ENCODE data around the gene FAM107B. TPM values are rescaled to one million over a fixed set of nuclear protein-coding genes. Genes with fewer than 3 reads are reported as not detected.

The FAM107B gene
- total and polyA plus RNA-seq, 2 of the 13 experiments (the other 11 are each of a cell fraction or from before 2014, with no cell fraction given), result 15.7 to 24.8 TPM

GRCh38 chr10:14570800-14571199 is 203.9 kb downstream of the FAM107B start:
- in situ Hi-C loops (cut with HindIII; ENCODE audit: extremely low pct_ligation_motif_present, low pct_unique_long_range_greater_than_20kb) (no loop called here), intact Hi-C loops (cut with micrococcal nuclease; ENCODE audit: unreplicated experiment) (no loop called here)
- FAIRE-seq (no peak), DNase-seq (ENCODE audit: low spot score) (no peak), ATAC-seq (no peak)
- Histone ChIP-seq H3K36me3 (replicated peaks in 1 of 2; ENCODE audit: control insufficient read depth in 1 of 2, insufficient read depth in 2 of 2, low read length in 2 of 2) (peaks cover 5 to 9% of the 10 kb centered on the region in 2 experiments; a peak in 4 of 5 replicates), H3K9me3 (ENCODE audit: low read length) (no peaks in the 10 kb centered on the region), H3K27me3 (ENCODE audit: control insufficient read depth in 1 of 2, insufficient read depth in 2 of 2, low read length in 2 of 2) (no peaks in the 10 kb centered on the region), H3K9ac (ENCODE audit: insufficient read depth, low read depth, low read length) (no peak overlapping the region), H3K27ac (ENCODE audit: extremely low read length, insufficient read depth, low read length) (no peak overlapping the region), H3K4me2 (ENCODE audit: low read depth, low read length) (no peak overlapping the region), H3K79me2 (ENCODE audit: insufficient read depth, low read length) (peaks cover 31% of the 10 kb centered on the region), H3K4me3 (replicated peaks in 1 of 3; ENCODE audit: insufficient read depth in 1 of 3, low read depth in 2 of 3, low read length in 3 of 3) (no peak overlapping the region), H3K4me1 (ENCODE audit: insufficient read depth, low read length) (peaks cover 64% of the 10 kb centered on the region), H4K20me1 (ENCODE audit: insufficient read depth, low read length) (peaks cover 4% of the 10 kb centered on the region; the same call in 1 of the 2 replicates), H2AFZ (ENCODE audit: low read length) (no peak overlapping the region)
- POLR2A ChIA-PET, result no interaction called here
- TF ChIP-seq ZNF329 (CRISPR knock-in tag; IDR thresholded peaks at IDR 0.05; ENCODE audit: low read depth), result no peak
- peak; percentile 59; the same call in 1 of the 2 replicates for TF ChIP-seq ZNF564 (CRISPR knock-in tag; IDR thresholded peaks at IDR 0.05)
- CTCF ChIA-PET (ENCODE audit: low intra/inter-chr PET ratio, low total read pairs), result no interaction called here
- no TSS peak for BruUV-seq (replicated peaks)
- WGBS (ENCODE audit: low lambda C conversion rate), result 100% methylated on average over 1 of the region's 1 CpG

GRCh38 chr10:14569274-14570060 is 205.2 kb downstream of the FAM107B start:
- BruUV-seq (replicated peaks), result no TSS peak
- Histone ChIP-seq H2AFZ (ENCODE audit: low read length) (no peak overlapping the region), H3K4me3 (replicated peaks in 1 of 3; ENCODE audit: insufficient read depth in 1 of 3, low read depth in 2 of 3, low read length in 3 of 3) (no peak overlapping the region), H3K4me1 (ENCODE audit: insufficient read depth, low read length) (peaks cover 62% of the 10 kb centered on the region), H3K79me2 (ENCODE audit: insufficient read depth, low read length) (peaks cover 34% of the 10 kb centered on the region), H3K9me3 (ENCODE audit: low read length) (no peaks in the 10 kb centered on the region), H4K20me1 (ENCODE audit: insufficient read depth, low read length) (peaks cover 4% of the 10 kb centered on the region; the same call in 1 of the 2 replicates), H3K27ac (ENCODE audit: extremely low read length, insufficient read depth, low read length) (no peak overlapping the region), H3K9ac (ENCODE audit: insufficient read depth, low read depth, low read length) (no peak overlapping the region), H3K36me3 (replicated peaks in 1 of 2; ENCODE audit: control insufficient read depth in 1 of 2, insufficient read depth in 2 of 2, low read length in 2 of 2) (peaks cover 5 to 9% of the 10 kb centered on the region in 2 experiments; a peak in 4 of 5 replicates), H3K4me2 (ENCODE audit: low read depth, low read length) (no peak overlapping the region), H3K27me3 (ENCODE audit: control insufficient read depth in 1 of 2, insufficient read depth in 2 of 2, low read length in 2 of 2) (no peaks in the 10 kb centered on the region)
- no peak for DNase-seq (ENCODE audit: low spot score)
- intact Hi-C loops (cut with micrococcal nuclease; ENCODE audit: unreplicated experiment) (no loop called here), in situ Hi-C loops (cut with HindIII; ENCODE audit: extremely low pct_ligation_motif_present, low pct_unique_long_range_greater_than_20kb) (no loop called here)
- FAIRE-seq, result no peak
- POLR2A ChIA-PET, result interaction anchor here (1.1 kb wide), 1 partner anchor 20 kb away, joined by 3 read pairs; no protein-coding TSS in a partner anchor
- ATAC-seq, result no peak
- 90% methylated on average over 9 of the region's 9 CpGs for WGBS (ENCODE audit: low lambda C conversion rate)
- CTCF ChIA-PET (ENCODE audit: low intra/inter-chr PET ratio, low total read pairs), result no interaction called here
- TF ChIP-seq CHD4 (IDR thresholded peaks at IDR 0.05; ENCODE audit: borderline replicate concordance, low read length) (no peak), LBX2 (CRISPR knock-in tag; IDR thresholded peaks at IDR 0.05; ENCODE audit: borderline replicate concordance) (no peak), FUBP1 (CRISPR knock-in tag; IDR thresholded peaks at IDR 0.05; ENCODE audit: borderline replicate concordance) (no peak), MNT (IDR thresholded peaks at IDR 0.05) (peak; percentile 67), MYC (CRISPR knock-in tag; IDR thresholded peaks at IDR 0.05; ENCODE audit: borderline replicate concordance) (no peak)
